Erythroblast (primary cell): ENCODE measurements around the gene ABLIM2.

Source experiments
- GATA1 ChIP-seq: IDR thresholded peaks from 2 replicates; pipeline ENCODE4 v1.6.1; 2011; ENCODE audit warnings: low read depth, mild to moderate bottlenecking, control low read depth, low read length, moderate library complexity
- POLR2A ChIP-seq: IDR thresholded peaks from 2 replicates; pipeline ENCODE4 v1.6.1; 2011; ENCODE audit warnings: mild to moderate bottlenecking, low read length

DNA sequence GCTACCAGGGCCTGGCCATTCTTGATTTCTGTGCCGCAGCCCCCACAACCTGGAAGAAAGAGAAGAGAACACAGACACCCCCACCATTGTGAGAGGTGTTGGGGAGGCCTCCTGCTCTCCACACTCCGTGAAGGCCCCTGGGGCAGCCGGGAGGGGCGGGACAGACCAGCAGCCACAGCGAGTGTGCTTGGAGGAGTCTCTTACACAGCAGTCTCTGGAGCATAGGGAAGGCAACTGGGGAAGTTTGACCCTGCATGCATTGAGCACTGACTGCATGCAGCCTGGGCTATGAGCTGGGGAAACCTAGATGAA lies 77.9 kb downstream of the ABLIM2 start:
- TF ChIP-seq POLR2A (no peak), GATA1 (no peak)
